IPS-NIHi7 (cell line): Measurements from ENCODE around the gene SEMA5A.

ENCODE experiments used
- DNase-seq: peaks from one replicate; pipeline ENCODE4 v3.0.0; 2012; ENCODE audit warnings: mixed read lengths; ENCODE audit errors: extremely low spot score

SEMA5A gene

DNA sequence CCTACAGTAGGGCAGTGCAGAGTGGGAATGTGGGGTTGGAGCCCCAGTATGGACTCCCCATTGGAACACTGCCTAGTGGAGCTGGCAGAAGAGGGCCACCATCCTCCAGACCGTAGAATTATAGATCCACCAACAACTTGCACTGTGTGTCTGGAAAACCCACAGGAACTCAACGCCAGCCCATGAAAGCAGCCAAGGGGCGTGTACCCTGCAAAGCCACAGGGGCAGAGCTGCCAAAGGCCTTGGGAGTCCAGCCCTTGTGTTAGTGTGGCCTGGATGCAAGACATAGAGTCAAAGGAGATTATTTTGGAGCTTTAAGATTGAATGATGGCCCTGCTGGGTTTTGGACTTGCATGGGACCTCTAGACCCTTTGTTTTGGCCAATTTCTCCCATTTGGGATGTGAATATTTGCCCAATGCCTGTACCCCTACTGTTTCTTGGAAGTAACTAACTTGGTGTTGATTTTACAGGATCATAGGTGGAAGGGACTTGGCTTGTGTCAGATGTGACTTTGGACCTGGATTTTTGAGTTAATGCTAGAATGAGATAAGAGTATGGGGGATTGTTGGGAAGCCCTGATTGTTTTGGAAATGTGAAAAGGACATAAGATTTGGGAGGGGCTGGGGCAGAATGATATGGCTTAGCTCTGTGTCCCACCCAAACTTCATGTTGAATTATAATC is 266.8 kb downstream of the SEMA5A start:
- DNase-seq = no peak

DNA sequence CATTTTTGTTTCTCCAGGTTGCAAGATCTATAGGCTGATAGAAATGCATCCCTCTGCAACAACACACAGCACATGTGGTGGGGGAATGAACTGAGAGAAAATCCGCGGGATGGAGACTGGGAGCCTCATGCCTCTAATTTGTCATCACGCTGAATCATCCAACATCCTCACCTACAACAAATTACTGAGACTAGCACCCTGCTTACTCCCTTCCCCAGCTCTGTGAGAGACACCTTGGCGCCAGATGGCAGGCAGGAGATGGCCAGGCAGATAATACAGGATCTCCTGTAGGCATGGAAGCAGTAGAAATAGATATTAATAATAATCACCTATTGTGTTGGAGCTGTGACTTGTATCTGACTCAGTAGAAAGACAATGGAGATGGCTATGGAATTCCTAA is 276.9 kb downstream of the SEMA5A start:
- DNase-seq = no peak

DNA sequence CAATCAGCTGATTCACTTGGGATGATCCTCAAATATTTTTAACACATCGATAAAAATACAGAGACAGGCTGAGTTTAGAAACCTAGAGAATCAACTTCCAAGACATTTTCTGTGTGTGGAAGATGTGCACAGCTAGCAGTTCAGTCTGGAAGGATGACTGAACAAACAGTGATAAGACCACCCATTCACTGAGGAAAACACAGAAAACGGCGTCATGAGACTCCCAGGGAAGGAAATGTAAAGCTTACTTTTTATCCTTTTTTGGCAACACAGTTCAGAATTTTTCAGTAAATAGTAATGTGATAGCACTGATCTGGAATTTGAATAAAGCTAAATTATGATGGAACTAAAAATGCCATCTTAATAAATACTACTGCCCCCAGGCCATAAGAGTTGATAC is 277.6 kb downstream of the SEMA5A start:
- DNase-seq = no peak

- peak; percentile 31 for DNase-seq
Observed at GRCh38 chr5:9265441-9266287, 280.2 kb downstream of the SEMA5A start.

DNA sequence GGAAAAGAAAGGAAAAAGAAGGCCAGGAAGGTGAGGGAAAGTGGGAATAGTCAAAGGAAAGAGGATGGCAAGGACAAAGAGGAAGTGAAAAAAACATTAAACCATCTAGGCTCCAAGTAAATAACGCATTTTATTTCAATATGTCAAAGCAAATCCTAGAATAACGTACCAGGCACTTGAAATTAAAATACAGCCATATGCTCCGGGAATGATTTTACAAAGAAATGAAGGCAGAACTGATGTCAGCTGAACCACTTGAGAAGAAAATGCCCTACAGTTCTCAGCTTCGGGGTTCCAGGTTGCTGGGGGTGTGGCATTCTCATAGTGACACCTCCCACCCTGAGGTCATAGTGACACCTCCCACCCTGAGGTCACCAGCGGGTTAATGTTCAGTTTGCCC is 281.6 kb downstream of the SEMA5A start:
- DNase-seq = no peak

DNA sequence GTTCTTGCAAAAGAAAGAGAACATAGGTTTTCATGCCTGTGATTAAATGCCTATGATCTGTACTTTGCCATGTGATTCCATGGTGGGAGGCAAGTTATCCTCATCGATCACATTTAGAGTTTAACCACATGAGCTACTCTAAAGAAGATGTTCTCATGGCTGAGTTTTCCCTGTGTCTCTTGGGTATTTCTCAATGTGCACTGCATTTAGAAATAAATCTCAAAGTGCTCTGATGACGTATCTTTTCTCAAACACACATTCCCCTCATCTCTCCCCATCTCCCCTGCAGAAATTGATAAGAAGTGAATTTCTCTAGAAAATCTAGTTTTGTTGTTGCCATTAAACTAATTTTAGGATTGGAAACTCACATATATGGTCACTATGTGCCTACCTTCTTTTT is 282.2 kb downstream of the SEMA5A start:
- no peak for DNase-seq

GRCh38 chr5:9251379-9251980 is 294.4 kb downstream of the SEMA5A start:
- DNase-seq = no peak

GRCh38 chr5:9249231-9249630 is 296.6 kb downstream of the SEMA5A start:
- no peak for DNase-seq

GRCh38 chr5:9245071-9245470 is 300.8 kb downstream of the SEMA5A start:
- DNase-seq = no peak

DNA sequence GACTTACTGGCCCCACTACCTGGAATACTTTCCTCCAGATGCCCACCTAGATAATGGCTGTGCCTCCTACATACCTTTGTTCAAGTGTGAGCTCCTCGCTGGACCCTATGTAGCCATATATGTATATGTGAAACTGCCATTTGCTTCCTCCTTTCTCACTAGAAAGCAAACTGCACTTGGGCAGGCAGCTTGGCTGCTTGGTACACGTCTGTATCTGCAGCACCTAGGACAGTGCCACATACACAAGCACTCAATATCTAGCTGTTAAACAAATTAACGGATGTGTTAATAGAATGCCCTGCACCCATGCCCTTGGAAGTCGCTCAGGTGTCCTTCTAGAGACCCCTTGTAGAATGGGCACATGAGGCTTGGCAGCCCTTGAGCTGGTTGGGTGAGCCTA is 301.5 kb downstream of the SEMA5A start:
- no peak for DNase-seq

GRCh38 chr5:9241479-9242305 is 304.2 kb downstream of the SEMA5A start:
- no peak for DNase-seq

DNA sequence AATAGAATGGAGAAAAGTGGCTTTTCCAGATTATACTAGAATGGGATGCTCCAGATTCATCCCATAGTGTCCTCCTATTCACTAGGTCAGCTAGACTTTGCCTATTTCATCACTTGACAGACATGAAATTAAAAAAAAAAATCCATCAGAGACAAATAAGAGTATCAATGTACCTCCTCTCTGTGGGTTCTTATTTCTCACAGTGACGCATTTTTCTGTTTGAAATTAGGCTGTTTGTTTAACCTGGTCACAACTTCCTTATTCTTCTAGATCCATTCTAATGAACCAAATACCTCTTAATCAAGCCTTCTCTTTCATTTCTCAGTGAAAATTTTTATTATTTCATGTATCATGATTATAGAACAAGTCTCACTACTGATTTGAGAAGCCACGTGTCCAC is 305.4 kb downstream of the SEMA5A start:
- no peak for DNase-seq

- DNase-seq = no peak
Observed at GRCh38 chr5:9239626-9240025, 306.2 kb downstream of the SEMA5A start.

DNA sequence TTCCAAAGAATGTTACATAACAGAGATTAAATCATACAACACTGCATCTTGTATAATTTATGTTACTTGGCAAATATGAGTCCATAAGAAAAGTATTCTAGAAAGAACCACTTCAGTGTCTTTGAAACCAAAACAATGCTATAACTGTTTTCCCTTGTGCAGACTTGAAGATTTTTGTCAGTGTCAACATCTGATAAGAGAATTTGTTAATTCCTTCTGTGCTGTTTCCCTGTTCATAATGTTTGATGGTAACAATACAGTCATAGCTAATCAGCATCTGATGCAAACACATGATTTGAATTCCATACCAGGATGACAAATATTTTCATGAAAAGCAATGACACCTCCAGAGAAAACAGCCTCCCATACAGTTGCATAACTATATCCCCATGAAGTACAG is 306.8 kb downstream of the SEMA5A start:
- DNase-seq = no peak

- no peak for DNase-seq
Observed at GRCh38 chr5:9233712-9234111, 312.2 kb downstream of the SEMA5A start.

DNA sequence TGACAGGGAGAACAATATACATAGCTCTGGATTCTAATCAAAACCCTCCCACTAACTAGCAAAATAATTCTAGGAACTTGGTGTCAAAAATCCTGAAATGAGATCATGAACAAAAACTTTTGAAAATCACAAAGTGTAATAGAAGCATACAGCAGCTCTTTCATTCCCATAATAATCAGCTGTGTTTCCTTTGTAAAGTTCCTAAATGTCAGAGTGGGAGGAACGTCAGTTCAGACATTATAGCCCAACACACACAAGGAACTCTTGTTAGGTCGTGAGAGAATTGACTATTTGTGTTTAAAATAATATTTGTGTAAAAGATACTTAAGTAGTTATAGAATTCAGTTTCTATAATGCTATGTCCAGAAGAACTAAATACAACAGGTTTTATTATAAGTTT is 312.8 kb downstream of the SEMA5A start:
- DNase-seq = no peak

GRCh38 chr5:9231842-9232241 is 314.0 kb downstream of the SEMA5A start:
- no peak for DNase-seq

DNA sequence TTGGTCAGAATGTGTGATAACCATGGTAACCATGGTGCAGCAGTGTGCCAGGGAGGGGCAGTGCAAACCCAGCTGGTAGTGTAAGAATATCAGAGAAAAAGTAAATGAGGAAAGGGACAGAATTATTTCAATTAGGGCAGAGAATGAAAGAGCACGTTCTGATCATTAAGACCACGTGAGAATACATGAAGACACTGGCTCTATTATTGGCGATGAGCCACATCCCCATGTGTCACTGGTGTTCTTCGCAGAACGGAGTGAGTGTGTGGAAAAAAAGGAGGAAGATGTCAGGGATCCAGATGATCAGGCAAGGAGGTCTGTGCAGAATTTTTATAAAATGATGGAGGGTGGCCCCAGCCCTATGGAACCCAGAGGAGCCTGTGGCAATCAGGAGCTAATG is 315.5 kb downstream of the SEMA5A start:
- no peak for DNase-seq

DNA sequence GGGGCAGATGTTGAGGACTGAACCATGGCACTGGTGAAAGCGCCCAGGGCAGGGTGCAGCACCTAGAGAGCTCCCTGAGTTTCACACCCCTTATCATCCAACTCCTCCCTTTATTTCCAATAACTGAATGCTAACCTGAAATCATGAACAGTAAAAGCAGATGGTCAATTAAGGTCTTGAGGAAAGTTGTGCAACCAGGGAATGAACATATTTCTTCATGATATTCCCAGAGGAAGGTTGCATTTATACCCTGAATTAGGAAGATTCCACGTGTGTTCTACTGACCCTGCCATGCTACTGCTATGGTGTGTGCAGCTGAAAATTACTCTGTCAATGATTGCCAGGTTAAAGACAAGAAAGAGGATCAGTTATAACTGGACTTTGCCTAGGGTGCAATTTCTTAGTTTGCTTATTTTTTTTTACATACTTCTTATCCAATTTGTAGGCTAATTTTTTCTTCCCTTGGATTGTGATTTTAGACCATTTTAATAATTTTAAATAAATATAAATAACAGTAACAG is 319.8 kb downstream of the SEMA5A start:
- no peak for DNase-seq

DNA sequence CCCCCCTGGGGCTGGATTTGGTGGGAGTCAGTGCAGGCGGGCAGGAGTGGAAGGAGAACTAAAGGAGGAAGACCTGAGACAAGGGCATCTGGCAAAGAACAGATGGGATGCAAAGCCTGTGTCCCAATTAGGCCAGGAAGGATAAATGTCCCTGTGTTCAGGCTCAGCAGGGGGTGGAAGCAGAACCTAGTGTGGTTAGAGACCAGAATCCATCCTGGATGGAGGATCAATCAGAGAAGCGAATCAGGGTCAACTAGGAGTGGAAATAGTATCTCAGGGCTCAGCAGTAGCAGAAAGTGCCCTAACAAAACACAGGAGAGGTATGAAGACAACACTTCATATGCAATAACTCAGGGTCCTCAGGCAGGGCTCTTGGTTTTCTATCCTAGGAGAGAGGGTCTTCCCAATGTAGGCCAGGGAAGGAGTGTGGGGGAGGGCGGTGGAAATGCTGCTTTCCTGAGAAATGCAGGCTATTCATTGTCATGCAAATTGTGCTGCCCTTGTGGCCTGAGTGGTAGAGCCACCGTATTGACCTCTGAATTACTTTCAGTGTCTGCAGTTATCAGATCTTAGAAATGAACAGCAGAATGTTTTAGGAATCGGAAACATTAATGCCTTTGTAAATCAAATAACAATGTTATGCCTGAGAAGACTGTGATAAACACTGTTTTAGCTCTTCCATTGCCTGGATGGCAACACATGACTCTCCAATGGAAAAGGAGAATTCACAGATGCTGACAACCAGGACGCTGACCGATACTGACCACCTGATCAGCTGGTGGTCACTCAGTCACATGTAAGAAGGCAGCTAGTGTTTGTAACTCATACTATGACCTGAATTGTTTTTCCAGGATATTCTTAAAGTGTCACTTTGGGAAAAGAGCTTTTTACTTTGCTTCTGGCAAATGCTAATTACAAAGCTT is 323.6 kb downstream of the SEMA5A start:
- peak; percentile 58 for DNase-seq

DNA sequence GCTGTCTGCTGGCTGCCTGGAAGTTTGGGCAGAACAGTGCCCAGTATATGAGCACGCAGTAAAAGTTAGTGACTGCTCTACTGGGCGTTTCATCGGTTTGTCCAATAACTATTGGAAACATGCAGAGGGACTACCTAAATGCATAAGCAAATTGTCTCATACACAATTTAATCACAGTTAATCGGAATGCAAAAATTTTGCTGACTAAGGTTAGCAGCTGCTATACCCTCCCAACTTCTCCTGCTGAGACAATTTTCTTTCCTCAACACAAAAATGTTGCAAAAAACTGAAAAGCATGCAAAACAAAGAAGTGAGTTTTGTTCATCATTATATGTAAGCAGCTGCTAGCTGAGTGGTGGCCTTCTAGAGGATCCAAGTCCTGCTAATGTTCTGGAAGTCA is 327.5 kb downstream of the SEMA5A start:
- no peak for DNase-seq
